HG02610 (cell line): Measurements from ENCODE around the gene FAM9B.

Experiments
- ATAC-seq: cut with Tn5 transposase; IDR thresholded peaks from one replicate; pipeline ENCODE4 v1.9.1; 2021; ENCODE audit warnings: mild to moderate bottlenecking, moderate library complexity; ENCODE audit not compliant: unreplicated experiment

Gene FAM9B

GRCh38 chrX:8981723-8982122 is 52.2 kb downstream of the FAM9B start:
- ATAC-seq = no peak

GRCh38 chrX:8980756-8981155 is 53.2 kb downstream of the FAM9B start:
- no peak for ATAC-seq
